ENCODE data around the gene DICER1.

DNA sequence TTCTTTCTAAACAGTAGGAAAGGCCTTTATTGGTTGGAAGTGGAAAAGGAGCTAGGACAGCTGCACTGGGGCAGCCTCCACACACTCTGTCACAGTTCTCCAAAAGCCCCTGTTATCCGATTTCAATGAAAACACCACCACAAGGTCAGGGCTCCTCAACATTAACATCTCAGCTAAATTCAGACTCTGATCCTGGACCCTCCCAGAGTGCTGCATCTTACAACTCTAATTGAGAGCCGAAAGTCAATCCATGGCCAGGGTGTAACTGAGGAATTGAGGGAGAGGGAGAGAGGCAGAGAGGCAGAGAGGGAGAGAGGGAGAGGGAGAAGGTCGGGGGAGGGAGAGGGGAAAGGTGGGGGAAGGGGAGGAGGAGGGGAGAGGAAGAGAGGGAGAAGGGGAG is 32.1 kb downstream of the DICER1 start:
- TF ChIP-seq POLR2A (IDR thresholded peaks at IDR 0.05; ENCODE audit: low read length) (no peak), HOXA7 (CRISPR knock-in tag; IDR thresholded peaks at IDR 0.05) (no peak), EP300 (IDR thresholded peaks at IDR 0.05) (no peak), HOXB13 (CRISPR knock-in tag; IDR thresholded peaks at IDR 0.05; ENCODE audit: low read depth) (no peak), CEBPB (IDR thresholded peaks at IDR 0.05) (no peak)
- TF ChIP-seq, protein P1, sequence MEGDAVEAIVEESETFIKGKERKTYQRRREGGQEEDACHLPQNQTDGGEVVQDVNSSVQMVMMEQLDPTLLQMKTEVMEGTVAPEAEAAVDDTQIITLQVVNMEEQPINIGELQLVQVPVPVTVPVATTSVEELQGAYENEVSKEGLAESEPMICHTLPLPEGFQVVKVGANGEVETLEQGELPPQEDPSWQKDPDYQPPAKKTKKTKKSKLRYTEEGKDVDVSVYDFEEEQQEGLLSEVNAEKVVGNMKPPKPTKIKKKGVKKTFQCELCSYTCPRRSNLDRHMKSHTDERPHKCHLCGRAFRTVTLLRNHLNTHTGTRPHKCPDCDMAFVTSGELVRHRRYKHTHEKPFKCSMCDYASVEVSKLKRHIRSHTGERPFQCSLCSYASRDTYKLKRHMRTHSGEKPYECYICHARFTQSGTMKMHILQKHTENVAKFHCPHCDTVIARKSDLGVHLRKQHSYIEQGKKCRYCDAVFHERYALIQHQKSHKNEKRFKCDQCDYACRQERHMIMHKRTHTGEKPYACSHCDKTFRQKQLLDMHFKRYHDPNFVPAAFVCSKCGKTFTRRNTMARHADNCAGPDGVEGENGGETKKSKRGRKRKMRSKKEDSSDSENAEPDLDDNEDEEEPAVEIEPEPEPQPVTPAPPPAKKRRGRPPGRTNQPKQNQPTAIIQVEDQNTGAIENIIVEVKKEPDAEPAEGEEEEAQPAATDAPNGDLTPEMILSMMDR (IDR thresholded peaks at IDR 0.05), result no peak

Data from A549 (cell line).